K562 (cell line): Measurements from ENCODE around the gene NYAP1. TPM values are rescaled to one million over a fixed set of nuclear protein-coding genes. Genes with fewer than 3 reads are reported as not detected.

Experiments used
- ATAC-seq: fragments of 200-7000 bp; cut with Tn5 transposase; 3 replicates; pipeline ENCODE4 v1.9.1; 2020; ENCODE audit warnings: moderate library complexity
- BruUV-seq: library from RNA; stranded (reverse); fragments of 400-500 nt; replicated peaks from 2 replicates; lab custom pipeline; 2021; lab: Mats Ljungman, UMichigan
- CTCF ChIA-PET: fragments of 300-600 bp; formaldehyde crosslinking; extraction: SDS; loops from one replicate; lab custom pipeline; 2021; ENCODE audit warnings: low intra/inter-chr PET ratio; lab: Yijun Ruan, JAX
- POLR2A ChIA-PET: fragments of 300-600, 350-650 bp; sonication (Branson Sonifier 250); formaldehyde crosslinking; extraction: SDS; loops from one replicate; lab custom pipeline; 2021; ENCODE audit warnings: antibody characterized with exemption, inconsistent platforms; lab: Yijun Ruan, JAX
- DNase-seq, 4 experiments: peaks; one replicate each; pipeline versions ENCODE4 v3.0.0 to v3.0.0-alpha.2; 2011 to 2018; ENCODE audit warnings: low spot score in 3 of 4, mixed read lengths in 3 of 4; ENCODE audit errors: extremely low read depth in 1 of 4
- FAIRE-seq: peaks from 2 replicates; lab custom pipeline; 2011; peaks lifted over from hg19 to GRCh38; lab: Jason Lieb, UNC
- H2AFZ ChIP-seq: 2 replicates; pipeline ENCODE4 v1.6.0; 2011; ENCODE audit warnings: low read depth, low read length, control low read depth, inconsistent platforms
- H3K27ac ChIP-seq: fragments of 200-600 bp; 3 replicates; pipeline ENCODE4 v1.8.0; 2011; ENCODE audit warnings: low read depth, mild to moderate bottlenecking, control low read depth, inconsistent platforms, low read length, moderate library complexity, mixed read lengths; ENCODE audit errors: extremely low read depth
- H3K27me3 ChIP-seq, 2 experiments: fragments of 300-600 bp in 1 of 2; 2 replicates in 1 of 2; 3 replicates in 1 of 2; pipeline versions ENCODE4 v1.6.0 to v1.8.0; 2011; ENCODE audit warnings: inconsistent platforms in 2 of 2, low read length in 2 of 2, mild to moderate bottlenecking in 1 of 2, mixed read lengths in 1 of 2, moderate library complexity in 1 of 2; ENCODE audit not compliant: control insufficient read depth in 2 of 2, insufficient read depth in 2 of 2
- H3K36me3 ChIP-seq: fragments of 300-600 bp; 3 replicates; pipeline ENCODE4 v1.8.0; 2011; ENCODE audit warnings: mild to moderate bottlenecking, low read length, inconsistent platforms; ENCODE audit not compliant: control insufficient read depth, insufficient read depth
- H3K4me1 ChIP-seq, 2 experiments: fragments of 200-600 bp in 1 of 2; replicated peaks in 1 of 2; 2 replicates in 1 of 2; 3 replicates in 1 of 2; pipeline versions ENCODE4 v1.5.1 to v1.8.0; 2011; ENCODE audit warnings: inconsistent platforms in 2 of 2, low read length in 2 of 2, mild to moderate bottlenecking in 1 of 2, mixed read lengths in 1 of 2, moderate library complexity in 1 of 2; ENCODE audit not compliant: control insufficient read depth in 2 of 2, insufficient read depth in 2 of 2
- H3K4me2 ChIP-seq: 2 replicates; pipeline ENCODE4 v1.6.1; 2011; ENCODE audit warnings: low read length, control low read depth, inconsistent platforms, mixed read lengths; ENCODE audit not compliant: insufficient read depth
- H3K4me3 ChIP-seq: fragments of 200-600 bp; sonication (generic), shearing (Covaris generic); 2 replicates; pipeline ENCODE4 v1.5.1; 2016; ENCODE audit warnings: control low read depth, inconsistent platforms
- H3K79me2 ChIP-seq: fragments of 200-600 bp; 3 replicates; pipeline ENCODE4 v1.8.0; 2011; ENCODE audit warnings: low read length, inconsistent platforms; ENCODE audit not compliant: control insufficient read depth, insufficient read depth
- H3K9ac ChIP-seq, 2 experiments: 2 replicates each; pipeline versions ENCODE4 v1.6.0 to v1.6.1; 2011; ENCODE audit warnings: low read depth in 2 of 2, low read length in 2 of 2, control low read depth in 1 of 2, inconsistent platforms in 1 of 2, mild to moderate bottlenecking in 1 of 2, mixed read lengths in 1 of 2; ENCODE audit not compliant: insufficient read depth in 1 of 2
- H3K9me1 ChIP-seq: one replicate; pipeline ENCODE4 v1.6.0; 2011; ENCODE audit warnings: inconsistent platforms, mild to moderate bottlenecking, low read length, moderate library complexity; ENCODE audit not compliant: control insufficient read depth, insufficient read depth
- H3K9me3 ChIP-seq: replicated peaks from 2 replicates; pipeline ENCODE4 v1.5.1; 2011; ENCODE audit warnings: low read depth, low read length, inconsistent platforms; ENCODE audit not compliant: control insufficient read depth, insufficient read depth
- H4K20me1 ChIP-seq: replicated peaks from 2 replicates; pipeline ENCODE4 v1.6.1; 2011; ENCODE audit warnings: low read length, inconsistent platforms, mixed read lengths; ENCODE audit not compliant: control insufficient read depth, insufficient read depth
- E2F4 ChIP-seq: sonication (generic); formaldehyde crosslinking; IDR thresholded peaks from 2 replicates; pipeline ENCODE4 v1.8.0; 2022; ENCODE audit warnings: mild to moderate bottlenecking, low read depth, missing genetic modification reagents
- EP400 ChIP-seq: fragments of 450-650 bp; IDR thresholded peaks from 2 replicates; pipeline ENCODE4 v1.6.1; 2017; ENCODE audit warnings: antibody characterized with exemption, mild to moderate bottlenecking, moderate library complexity
- HMGN3 ChIP-seq: IDR thresholded peaks from 2 replicates; pipeline ENCODE4 v1.6.1; 2011; ENCODE audit warnings: borderline replicate concordance, low read depth, mild to moderate bottlenecking, mixed read lengths, low read length; ENCODE audit not compliant: insufficient read length; ENCODE audit errors: extremely low read depth
- HNRNPK ChIP-seq: fragments of 200-400 bp; formaldehyde crosslinking; IDR thresholded peaks from one replicate; pipeline ENCODE4 v1.6.1; 2018; ENCODE audit warnings: mild to moderate bottlenecking, low read depth, low read length; ENCODE audit not compliant: poor library complexity, severe bottlenecking
- HNRNPUL1 ChIP-seq: fragments of 200-400 bp; formaldehyde crosslinking; IDR thresholded peaks from 2 replicates; pipeline ENCODE4 v1.6.1; 2017; ENCODE audit warnings: low read length
- KDM5B ChIP-seq: fragments of 200-600 bp; sonication (generic); IDR thresholded peaks from 2 replicates; pipeline ENCODE4 v1.6.1; 2012; ENCODE audit warnings: low read depth, mild to moderate bottlenecking, moderate library complexity, low read length, control low read depth, inconsistent platforms; ENCODE audit not compliant: insufficient replicate concordance
- MXI1 ChIP-seq: IDR thresholded peaks from 2 replicates; pipeline ENCODE4 v1.6.1; 2011; ENCODE audit warnings: low read depth, mild to moderate bottlenecking, improper control_type of control experiment, low read length
- NR0B1 ChIP-seq: fragments of 450-650 bp; IDR thresholded peaks from one replicate; pipeline ENCODE4 v1.6.1; 2018; ENCODE audit warnings: mild to moderate bottlenecking, moderate library complexity; ENCODE audit not compliant: partially characterized antibody
- PHF20 ChIP-seq: fragments of 450-650 bp; IDR thresholded peaks from 2 replicates; pipeline ENCODE4 v1.6.1; 2018; ENCODE audit not compliant: partially characterized antibody
- WHSC1 ChIP-seq: IDR thresholded peaks from one replicate; pipeline ENCODE4 v1.6.1; 2012; ENCODE audit warnings: low read length, control low read depth, inconsistent platforms
- ZBTB7A ChIP-seq: IDR thresholded peaks from 2 replicates; pipeline ENCODE4 v1.6.1; 2011; ENCODE audit warnings: low read depth, mild to moderate bottlenecking, low read length, moderate library complexity, borderline replicate concordance; ENCODE audit not compliant: control insufficient read depth
- ZC3H4 ChIP-seq: sonication (generic); formaldehyde crosslinking; IDR thresholded peaks from 2 replicates; pipeline ENCODE4 v1.9.0; 2021; ENCODE audit warnings: missing genetic modification reagents, borderline replicate concordance
- ZKSCAN1 ChIP-seq: fragments of 150-350 bp; IDR thresholded peaks from 2 replicates; pipeline ENCODE4 v1.6.1; 2016; ENCODE audit warnings: low read depth, low read length
- ZNF184 ChIP-seq: sonication (generic); formaldehyde crosslinking; IDR thresholded peaks from 2 replicates; pipeline ENCODE4 v1.5.0; 2020; ENCODE audit warnings: missing genetic modification reagents
- WGBS: fragments of 100-300 bp; shearing (Covaris generic); methylation state at CpG from one replicate; pipeline ENCODE4 v1.1.6; 2016; ENCODE audit warnings: low coverage, mixed read lengths; ENCODE audit not compliant: insufficient coverage; ENCODE audit errors: missing lambda C conversion rate; 5-methylcytosine and 5-hydroxymethylcytosine counted together
- in situ Hi-C: fragments of 300-500 bp; cut with MboI; formaldehyde crosslinking; loops from 4 replicates; pipeline ENCODE4 v1.15.0; 2018; ENCODE audit warnings: inconsistent platforms, mixed read lengths
- intact Hi-C: fragments of 100-400 bp; cut with micrococcal nuclease; formaldehyde crosslinking; loops from 2 replicates; pipeline ENCODE4 v1.14.2; 2022
- polyA plus RNA-seq, 8 experiments: library from polyadenylated mRNA; depleted of rRNA in 4 of 8; stranded (reverse) in 5 of 8; unstranded in 3 of 8; fragments of >200 nt; fragmentation: Nextera tagmentation in 2 of 8; fragmentation: Illumina TruSeq in 1 of 8; extraction: Ambion mirVana in 2 of 8; extraction: Trizol in 1 of 8; gene quantifications; 2 replicates each; pipeline versions ENCODE4 v1.2.1 to v1.2.3, GENCODE V29; 2011 to 2014; ENCODE audit warnings: inconsistent platforms in 1 of 8, missing spikeins in 1 of 8
- total RNA-seq, 7 experiments: library from RNA; depleted of rRNA in 6 of 7; stranded (reverse); fragments of >200 nt in 6 of 7; fragmentation: Illumina TruSeq in 2 of 7; extraction: Trizol in 2 of 7; gene quantifications; 2 replicates each; pipeline versions ENCODE4 v1.2.1 to v1.2.3, GENCODE V29; 2011 to 2021; ENCODE audit warnings: low replicate concordance in 1 of 7

The NYAP1 gene
- total and polyA plus RNA-seq, 9 of the 15 experiments (the other 6 are each of a cell fraction or from before 2014, with no cell fraction given), result 0.11 to 0.88 (median 0.22) TPM; not detected in 2

GRCh38 chr7:100488333-100489095 lies 4.8 kb downstream of the NYAP1 start:
- Histone ChIP-seq H3K4me2 (no peak overlapping the region), H3K9me3 (no peaks in the 10 kb centered on the region)
- TF ChIP-seq KDM5B, result no peak
- TF ChIP-seq EP400, result no peak
- TF ChIP-seq ZKSCAN1, result no peak
- TF ChIP-seq HNRNPK, result no peak
- peak; percentile 50; the same call in 1 of the 2 replicates for TF ChIP-seq ZBTB7A
- no peak for TF ChIP-seq WHSC1
- TF ChIP-seq ZC3H4 (CRISPR knock-in tag), result no peak
- TF ChIP-seq PHF20, result no peak
- no peak for TF ChIP-seq NR0B1
- no peak for TF ChIP-seq E2F4 (CRISPR knock-in tag)
- no peak for TF ChIP-seq HNRNPUL1
- peak; percentile 12 for TF ChIP-seq HMGN3
- no peak for TF ChIP-seq MXI1
- TF ChIP-seq ZNF184 (CRISPR knock-in tag), result no peak
- TF ChIP-seq, all 486 proteins: peak for 2
- no peak for FAIRE-seq
- peak in 2 of 4 experiments; percentile 7 to 12 for DNase-seq
- no TSS peak for BruUV-seq
- 75% methylated on average over 31 of the region's 44 CpGs for WGBS
- Histone ChIP-seq H3K27me3 (no peaks in the 10 kb centered on the region), H2AFZ (no peak overlapping the region), H3K9me1 (no peaks in the 10 kb centered on the region), H3K9ac (peak overlapping the region in 1 of 2 experiments; percentile 54; a peak in 2 of 4 replicates), H3K27ac (no peak overlapping the region), H3K4me1 (peaks cover 4 to 66% of the 10 kb centered on the region in 2 experiments; a peak in 3 of 5 replicates), H3K4me3 (no peak overlapping the region), H4K20me1 (no peaks in the 10 kb centered on the region), H3K36me3 (no peaks in the 10 kb centered on the region), H3K79me2 (no peaks in the 10 kb centered on the region)
- in situ Hi-C loops, result no loop called here
- POLR2A ChIA-PET, result interaction anchor here (0.6 to 1.0 kb wide), 2 partner anchors 29 to 400 kb away, joined by 3 read pairs; no protein-coding TSS in a partner anchor
- CTCF ChIA-PET, result no interaction called here
- intact Hi-C loops, result no loop called here
- ATAC-seq, result no peak
